SK-N-SH treated with all-trans-retinoic acid at 6 μM for 48 hours (cell line): ENCODE results near the gene LHX5.

Experiments
- BACH2 ChIP-seq: fragments of 250-450 bp; sonication (Bioruptor Pico); IDR thresholded peaks from 2 replicates; pipeline ENCODE4 v1.9.0; 2021; ENCODE audit warnings: mild to moderate bottlenecking, borderline replicate concordance
- TCF4 ChIP-seq: fragments of 250-450 bp; sonication (Bioruptor Pico); IDR thresholded peaks from 2 replicates; pipeline ENCODE4 v1.8.0; 2021; ENCODE audit warnings: mild to moderate bottlenecking, moderate library complexity, borderline replicate concordance
- TF ChIP-seq, protein P1 (sequence below): fragments of 250-450 bp; sonication (Bioruptor Pico); IDR thresholded peaks from 2 replicates; pipeline ENCODE4 v1.5.1; 2020; ENCODE audit warnings: low read depth, mild to moderate bottlenecking, moderate library complexity
- TF ChIP-seq, protein P2 (sequence below): fragments of 250-450 bp; sonication (Bioruptor Pico); IDR thresholded peaks from 2 replicates; pipeline ENCODE4 v1.5.1; 2021; ENCODE audit warnings: mild to moderate bottlenecking, moderate library complexity

DNA sequence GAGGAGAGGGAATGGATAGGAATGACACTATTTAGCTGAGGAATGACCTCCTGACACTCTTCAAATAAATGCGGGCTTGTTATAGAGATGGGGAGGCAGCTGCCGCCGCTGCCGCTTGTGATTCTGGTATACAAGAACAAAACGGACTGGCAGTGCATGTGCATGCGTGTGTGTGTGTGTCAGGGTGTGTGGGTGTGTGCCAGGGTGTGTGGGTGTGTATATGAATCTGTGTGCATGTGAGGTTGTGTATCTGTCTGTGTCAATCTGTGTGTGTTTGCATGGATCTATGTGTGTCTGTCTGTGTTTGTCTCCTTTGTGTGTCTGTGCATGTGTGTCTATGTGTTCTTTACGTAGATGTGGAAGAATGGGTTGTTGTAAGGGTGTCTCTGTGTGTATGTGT is 26.0 kb upstream of the LHX5 start:
- TF ChIP-seq BACH2 (CRISPR knock-in tag) (no peak), TCF4 (CRISPR knock-in tag) (no peak)
- TF ChIP-seq, protein P1, sequence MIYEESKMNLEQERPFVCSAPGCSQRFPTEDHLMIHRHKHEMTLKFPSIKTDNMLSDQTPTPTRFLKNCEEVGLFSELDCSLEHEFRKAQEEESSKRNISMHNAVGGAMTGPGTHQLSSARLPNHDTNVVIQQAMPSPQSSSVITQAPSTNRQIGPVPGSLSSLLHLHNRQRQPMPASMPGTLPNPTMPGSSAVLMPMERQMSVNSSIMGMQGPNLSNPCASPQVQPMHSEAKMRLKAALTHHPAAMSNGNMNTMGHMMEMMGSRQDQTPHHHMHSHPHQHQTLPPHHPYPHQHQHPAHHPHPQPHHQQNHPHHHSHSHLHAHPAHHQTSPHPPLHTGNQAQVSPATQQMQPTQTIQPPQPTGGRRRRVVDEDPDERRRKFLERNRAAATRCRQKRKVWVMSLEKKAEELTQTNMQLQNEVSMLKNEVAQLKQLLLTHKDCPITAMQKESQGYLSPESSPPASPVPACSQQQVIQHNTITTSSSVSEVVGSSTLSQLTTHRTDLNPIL, result no peak
- TF ChIP-seq, protein P2, sequence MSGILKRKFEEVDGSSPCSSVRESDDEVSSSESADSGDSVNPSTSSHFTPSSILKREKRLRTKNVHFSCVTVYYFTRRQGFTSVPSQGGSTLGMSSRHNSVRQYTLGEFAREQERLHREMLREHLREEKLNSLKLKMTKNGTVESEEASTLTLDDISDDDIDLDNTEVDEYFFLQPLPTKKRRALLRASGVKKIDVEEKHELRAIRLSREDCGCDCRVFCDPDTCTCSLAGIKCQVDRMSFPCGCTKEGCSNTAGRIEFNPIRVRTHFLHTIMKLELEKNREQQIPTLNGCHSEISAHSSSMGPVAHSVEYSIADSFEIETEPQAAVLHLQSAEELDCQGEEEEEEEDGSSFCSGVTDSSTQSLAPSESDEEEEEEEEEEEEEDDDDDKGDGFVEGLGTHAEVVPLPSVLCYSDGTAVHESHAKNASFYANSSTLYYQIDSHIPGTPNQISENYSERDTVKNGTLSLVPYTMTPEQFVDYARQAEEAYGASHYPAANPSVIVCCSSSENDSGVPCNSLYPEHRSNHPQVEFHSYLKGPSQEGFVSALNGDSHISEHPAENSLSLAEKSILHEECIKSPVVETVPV (CRISPR knock-in tag), result no peak
